GM18520 (cell line): ENCODE measurements around the gene TK2.
"Not testable (repeated sequence)": the region's sequence is repeated elsewhere in the genome, so short reads cannot be mapped to it uniquely, and the experiment has no call there.

Experiments
- ATAC-seq: cut with Tn5 transposase; IDR thresholded peaks from one replicate; pipeline ENCODE4 v1.9.1; 2021; ENCODE audit not compliant: unreplicated experiment

TK2 gene

DNA sequence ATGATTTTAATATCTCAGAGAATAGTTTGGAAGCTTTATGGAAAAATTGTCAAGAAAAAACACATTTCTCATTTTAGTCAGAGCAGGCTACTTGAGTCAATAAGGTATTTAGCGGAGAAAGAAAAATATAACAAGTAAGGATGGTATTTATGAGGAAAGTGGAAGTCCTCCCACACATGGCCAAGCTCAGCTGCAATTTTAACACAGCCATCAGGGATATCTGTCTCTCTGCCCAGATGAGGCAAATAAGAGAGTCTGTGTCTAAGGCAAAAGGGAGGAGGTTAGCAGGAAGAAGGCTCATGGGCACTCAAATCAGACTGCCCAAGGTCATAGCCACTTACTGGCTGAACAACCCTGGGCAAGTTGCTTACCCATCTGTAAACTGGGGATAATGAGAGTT lies 24.2 kb upstream of the TK2 start:
- no peak for ATAC-seq

DNA sequence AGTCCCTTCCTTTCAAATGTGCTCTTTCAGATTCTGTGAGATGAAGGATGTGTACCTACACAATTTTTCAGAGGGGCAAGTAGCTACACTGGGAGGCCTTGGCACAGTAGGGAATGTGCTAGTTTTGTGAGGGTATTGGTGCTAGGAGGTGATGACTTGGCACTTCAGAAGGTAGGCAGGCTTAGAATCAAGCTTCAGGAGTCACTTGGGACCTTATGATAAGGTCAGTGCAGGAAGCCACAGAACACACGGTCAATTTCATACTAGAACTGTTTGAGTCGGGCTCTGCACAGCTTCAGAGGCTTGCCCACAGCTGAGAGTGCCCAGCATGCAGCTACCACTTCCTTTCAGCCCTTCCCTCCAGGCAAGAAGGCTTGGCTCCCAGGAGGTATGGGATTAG lies 22.4 kb upstream of the TK2 start:
- no peak for ATAC-seq

DNA sequence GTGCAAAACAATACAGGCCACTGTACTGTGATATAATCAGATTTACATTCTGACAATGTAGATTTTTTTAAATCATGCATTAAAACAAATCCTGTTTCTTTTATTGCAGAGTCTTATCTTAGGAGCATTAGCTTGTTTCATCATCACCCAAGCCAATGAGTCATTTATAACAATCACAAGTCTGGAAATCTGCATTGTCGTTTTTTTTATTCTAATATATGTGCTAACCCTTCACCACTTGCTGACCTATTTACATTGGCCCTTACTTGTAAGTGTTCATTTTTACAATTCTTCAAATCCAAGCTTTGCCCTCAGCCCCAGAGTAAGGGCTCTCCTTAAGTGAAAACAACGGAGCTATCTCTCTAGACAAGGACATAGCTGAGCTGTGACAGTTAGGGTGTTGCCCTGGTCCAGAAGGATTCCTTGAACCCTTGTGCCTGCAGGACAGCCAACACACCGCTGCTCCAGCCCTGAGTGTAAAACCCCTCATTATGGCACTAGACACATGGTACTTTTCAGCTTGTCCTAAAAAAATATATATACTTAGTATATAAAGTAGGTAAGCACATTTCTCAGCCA lies 20.0 kb upstream of the TK2 start:
- ATAC-seq, result no peak

DNA sequence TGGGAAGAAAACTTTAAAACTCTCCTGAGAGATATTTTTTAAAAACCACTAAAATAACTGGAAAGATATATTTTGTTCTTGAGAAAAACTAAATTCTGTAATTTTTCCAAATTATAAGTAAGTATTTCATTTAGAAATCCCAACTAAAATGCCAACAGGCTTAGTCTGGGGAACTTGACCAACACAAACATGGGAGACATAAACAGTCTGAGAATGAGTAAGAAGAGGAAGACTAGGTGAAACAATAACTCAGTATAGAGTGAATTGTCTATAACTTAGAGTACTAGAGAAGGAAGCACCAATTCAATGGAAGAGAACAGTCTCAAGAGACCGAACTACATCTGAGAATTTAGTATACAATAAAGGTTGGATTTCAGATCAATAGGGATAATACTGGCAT lies 19.2 kb upstream of the TK2 start:
- ATAC-seq, result no peak

DNA sequence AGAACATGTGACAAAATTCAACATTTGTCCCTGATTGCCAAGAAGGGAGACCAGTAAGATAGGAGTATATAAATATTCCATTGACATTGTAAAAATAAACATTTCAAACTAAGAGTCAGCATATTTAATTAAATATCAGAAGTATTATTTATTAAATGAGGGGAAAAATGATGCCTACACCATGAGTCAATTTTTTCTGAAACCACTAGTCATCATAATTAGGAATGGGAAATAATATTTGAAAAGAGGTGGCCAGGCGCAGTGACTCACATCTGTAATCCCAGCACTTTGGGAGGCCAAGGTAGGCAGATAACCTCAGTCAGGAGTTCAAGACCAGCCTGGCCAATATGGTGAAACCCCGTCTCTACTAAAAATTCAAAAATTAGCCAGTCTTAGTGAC lies 18.4 kb upstream of the TK2 start:
- no peak for ATAC-seq

DNA sequence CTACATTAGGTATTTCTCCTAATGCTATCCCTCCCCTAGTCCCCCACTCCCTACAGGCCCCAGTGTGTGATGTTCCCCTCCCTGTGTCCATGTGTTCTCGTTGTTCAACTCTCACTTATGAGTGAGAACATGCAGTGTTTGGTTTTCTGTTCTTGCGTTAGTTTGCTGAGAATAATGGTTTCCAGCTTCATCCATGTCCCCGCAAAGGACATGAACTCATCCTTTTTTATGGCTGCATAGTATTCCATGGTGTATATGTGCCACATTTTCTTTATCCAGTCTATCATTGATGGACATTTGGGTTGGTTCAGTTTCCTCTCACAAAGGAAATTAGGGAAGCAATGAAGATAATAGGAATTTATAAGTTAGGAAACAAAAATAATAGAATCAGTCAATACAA lies 17.3 kb upstream of the TK2 start:
- ATAC-seq, result not testable (repeated sequence)

DNA sequence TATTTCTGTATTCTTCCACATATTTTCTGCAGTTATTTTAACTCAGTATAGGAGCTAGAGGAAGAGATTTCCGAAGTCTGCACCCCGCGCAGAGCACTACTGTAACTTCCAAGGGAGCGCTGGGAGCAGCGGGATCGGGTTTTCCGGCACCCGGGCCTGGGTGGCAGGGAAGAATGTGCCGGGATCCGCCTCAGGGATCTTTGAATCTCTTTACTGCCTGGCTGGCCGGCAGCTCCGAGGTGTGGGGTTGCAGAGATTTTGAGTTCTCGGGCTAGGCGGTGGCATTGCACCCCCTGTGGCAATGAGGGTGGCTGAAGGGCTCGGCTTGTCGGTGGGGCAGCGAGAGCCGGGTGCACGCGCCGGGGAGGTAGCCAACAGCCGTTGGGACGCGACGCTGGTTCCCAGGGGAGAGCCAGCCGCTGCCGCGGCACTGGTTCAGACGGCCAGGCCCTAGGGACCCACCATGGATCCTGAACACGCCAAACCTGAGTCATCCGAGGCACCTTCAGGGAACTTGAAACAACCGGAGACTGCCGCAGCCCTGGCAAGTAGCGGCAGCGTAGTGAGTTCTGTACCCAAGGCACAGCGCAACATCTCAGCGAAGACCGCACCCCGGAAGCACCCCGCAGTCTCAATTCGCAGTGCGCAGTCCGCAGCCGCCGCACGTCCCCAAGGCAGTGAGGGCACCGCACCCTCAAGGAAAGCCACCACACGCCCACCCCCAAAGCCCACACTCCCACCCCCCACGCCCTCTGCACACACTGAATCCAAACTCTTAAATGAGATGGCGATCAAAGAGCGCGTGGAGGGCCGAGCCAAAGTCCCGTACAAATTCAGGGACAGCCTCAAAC lies 16.4 kb upstream of the TK2 start, which contains the start of gene CMTM1:
Gene CMTM1, plus strand, starts transcription at position 389 of the 851 bp plus-strand sequence. Its CDS starts 75 bp downstream, at position 464.
- no peak for ATAC-seq

DNA sequence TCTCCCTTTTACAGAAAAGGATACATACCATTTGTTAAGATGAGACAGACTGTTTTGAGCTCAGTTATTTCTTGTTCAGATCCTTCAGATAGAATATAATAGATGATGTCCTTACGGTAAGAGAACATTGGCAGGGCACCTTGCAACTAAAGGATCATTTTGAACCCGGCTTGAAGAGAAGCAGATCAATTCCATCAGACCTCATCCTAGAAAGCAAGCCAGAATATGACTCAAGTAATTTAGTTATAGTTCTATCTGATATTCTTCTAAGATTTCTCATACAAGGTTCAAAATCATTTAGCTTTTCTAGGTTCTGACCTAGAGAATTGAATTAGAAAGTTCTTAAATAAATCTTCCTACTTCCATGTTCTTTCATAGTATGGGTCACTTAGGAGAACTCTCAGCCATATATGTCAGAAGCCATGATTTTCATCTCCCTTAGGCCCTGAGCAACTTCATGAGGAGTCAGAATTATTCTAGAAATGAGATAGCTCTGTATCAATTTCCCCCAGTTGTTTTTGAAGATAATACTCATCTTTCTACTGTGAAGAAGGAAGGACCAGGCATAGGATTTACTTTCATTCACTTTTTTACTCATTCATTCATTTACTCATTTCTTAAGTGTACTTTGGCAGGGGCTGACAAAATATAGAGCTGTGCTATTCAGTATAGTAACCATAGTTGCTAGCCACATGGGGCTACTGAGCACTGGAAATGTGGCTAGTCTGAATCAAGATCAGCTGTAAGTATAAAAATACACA lies 13.8 kb upstream of the TK2 start:
- no peak for ATAC-seq

DNA sequence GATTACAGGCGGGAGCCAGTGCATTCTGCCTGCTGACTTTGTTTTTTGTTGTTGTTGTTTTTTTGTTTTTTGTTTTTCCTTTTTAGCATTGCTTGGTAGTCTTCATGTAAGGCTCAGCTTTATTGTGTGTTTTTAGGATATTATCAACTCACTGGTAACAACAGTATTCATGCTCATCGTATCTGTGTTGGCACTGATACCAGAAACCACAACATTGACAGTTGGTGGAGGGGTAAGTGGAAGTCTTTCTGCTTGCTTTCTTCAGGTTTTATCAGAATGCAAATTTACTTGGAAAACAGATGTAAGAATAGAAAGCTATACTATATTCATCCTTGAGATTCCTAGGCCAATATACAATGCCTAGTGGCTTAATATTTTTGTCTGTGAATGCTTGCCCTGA lies 13.1 kb upstream of the TK2 start:
- no peak for ATAC-seq

DNA sequence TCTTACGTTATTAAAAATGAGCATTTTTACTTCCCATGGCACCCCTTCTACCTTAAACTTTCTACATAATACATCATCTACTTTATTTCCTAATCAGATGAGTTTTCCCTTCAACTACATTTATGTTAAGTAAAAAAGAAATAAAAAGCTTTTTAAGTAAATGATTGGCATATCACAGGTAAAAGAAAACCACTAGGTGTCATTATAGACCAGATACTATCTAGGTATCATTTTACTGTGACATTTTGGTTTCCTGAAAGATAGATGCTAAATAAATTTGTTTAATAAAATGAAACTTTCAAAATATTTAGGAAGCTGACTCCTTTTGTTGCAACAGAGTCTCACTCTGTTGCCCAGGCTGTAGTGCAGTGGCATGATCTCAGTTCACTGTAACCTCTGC lies 12.5 kb upstream of the TK2 start:
- ATAC-seq, result no peak

DNA sequence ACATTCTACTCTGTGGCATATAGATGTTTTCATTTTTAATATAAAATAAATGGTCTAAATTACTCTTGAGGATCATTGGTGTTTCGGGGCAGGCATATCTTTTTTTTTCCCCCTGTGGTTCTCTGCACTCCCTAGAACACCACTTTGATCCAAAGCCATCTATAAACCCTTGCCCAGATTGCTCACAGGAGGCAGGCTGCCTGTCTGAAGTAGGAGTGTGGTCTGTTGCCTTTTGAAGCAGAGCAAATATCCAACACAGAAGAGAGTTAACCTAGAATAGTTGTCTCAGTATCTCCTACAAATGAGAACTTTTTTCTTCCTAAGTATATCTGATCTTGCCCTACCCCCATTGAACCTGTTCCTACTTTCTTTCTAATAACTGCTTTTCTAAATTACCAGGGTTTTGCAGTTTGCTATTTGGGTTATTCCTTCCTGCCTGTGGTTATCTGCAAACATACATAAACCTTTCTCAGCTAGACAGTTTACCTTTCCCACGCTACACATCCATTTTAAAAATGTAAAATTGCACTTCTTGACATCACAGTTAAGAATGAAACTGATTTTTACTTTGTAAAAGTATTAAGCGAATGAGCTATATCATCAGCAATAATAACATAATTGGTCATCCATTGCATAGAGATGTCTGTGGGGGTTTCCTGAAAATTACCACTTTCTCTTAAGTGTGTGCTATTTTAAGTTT lies 11.6 kb upstream of the TK2 start:
- no peak for ATAC-seq

DNA sequence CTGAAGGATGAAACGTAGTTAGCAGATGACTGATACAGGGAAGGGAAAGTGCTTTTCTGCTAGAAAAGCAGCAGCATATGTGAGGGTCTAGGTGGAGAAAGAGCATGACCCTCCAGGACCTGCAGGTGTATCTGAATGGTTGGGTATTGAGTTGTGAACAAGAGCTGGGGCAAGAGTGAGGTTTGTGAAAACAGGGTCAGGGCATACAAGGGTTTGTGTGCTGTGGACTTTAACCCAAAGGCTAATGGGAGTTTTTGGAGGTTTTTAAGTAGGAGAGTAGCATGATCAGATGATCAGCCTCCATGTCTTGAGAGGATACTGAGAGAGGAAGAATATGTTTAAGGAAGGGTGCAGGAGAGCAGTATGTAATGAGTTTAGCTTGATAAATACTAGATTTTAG lies 10.2 kb upstream of the TK2 start:
- no peak for ATAC-seq

DNA sequence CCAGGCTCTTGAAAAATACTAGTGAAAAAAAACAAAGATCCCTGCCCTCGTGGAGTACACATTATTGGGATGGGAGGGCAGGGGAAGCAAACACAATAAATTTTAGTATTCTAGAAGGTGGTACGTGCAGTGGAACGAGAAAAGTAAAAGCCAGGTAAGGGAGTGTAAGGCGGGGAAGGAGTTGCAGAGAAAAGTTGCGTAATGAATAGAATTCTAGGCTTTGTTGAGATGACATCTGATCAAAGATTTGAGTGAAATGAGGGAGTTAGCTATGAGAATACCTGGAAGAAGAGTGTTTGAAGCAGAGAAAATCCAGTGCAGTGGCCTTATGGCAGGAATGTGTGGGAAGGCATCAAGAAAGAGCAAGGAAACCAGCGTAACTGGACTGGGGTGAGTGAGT lies 4.6 kb upstream of the TK2 start:
- no peak for ATAC-seq

DNA sequence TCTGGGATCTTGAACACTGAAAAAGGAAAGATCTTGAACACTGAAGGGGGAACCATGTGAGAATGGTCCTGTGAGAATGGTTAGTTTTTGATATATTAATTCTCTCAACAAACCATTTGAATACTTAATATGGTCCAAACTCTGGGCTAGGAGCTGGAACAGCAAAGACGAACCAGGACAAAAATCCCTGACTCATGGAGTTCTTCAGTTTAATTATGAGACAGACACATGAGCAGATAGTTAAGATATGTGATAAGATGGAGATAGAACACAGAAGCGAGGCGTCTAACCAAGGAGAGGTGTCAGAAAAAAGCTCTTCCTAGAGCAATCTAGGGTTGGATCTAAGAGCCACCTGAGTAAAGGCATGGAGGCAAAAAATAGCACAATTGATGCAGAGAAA lies 4.1 kb upstream of the TK2 start:
- no peak for ATAC-seq

DNA sequence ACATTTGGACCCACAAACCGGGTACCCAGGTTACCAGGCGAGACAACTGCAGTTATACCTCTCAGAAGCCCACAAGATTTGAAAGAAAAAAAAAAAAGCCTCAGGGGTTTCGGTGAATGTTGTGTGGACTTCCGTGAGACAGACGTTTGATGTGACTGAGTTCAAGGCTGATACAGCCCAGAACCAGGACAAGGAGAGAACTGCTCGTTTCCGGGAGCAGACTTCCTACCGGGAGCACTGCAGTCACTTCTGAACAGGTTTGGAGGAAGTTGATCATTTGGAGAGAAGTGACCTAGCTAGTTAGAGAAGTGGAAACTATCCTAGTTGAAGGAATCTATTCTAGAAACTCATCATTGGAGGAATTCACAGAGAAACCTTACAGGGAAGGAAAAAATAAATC lies 3.3 kb upstream of the TK2 start:
- no peak for ATAC-seq

DNA sequence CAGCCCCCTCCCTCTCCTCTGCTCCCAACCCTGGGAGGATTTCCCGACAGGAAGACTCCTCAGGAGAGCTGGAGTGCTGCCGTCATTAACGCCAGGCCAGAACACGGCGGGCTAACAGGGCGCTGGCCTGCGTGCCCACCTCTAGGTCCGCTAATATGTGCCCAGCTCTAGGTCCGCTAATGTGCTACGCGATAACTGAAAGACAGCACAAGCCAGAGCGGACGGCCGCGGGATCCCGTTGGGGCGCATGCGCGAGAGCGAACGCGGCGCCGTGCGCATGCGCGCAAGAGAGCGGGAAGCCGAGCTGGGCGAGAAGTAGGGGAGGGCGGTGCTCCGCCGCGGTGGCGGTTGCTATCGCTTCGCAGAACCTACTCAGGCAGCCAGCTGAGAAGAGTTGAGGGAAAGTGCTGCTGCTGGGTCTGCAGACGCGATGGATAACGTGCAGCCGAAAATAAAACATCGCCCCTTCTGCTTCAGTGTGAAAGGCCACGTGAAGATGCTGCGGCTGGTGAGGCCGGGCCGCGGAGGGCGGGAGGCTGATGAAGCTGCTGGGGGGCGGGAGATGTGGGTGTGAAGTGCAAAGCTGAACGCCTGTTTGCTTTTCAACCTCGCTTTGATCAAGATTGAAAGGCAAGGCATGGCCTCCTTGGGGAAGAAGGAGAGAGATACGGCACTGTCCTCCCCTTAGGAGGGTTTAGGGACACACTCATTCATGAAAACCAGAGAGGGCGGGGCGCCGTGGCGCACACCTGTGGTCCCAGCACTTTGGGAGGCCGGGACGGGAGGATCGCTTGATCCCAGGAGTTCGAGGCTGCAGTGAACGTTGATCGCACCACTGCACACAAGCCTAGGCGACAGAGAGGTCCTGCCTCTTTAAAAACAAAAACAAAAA lies 2.6 kb upstream of the TK2 start, which contains the start of gene CKLF:
Gene CKLF, plus strand, starts transcription at position 291 of the 892 bp plus-strand sequence. Its CDS starts 140 bp downstream, at position 431.
- ATAC-seq, result peak; percentile 76

DNA sequence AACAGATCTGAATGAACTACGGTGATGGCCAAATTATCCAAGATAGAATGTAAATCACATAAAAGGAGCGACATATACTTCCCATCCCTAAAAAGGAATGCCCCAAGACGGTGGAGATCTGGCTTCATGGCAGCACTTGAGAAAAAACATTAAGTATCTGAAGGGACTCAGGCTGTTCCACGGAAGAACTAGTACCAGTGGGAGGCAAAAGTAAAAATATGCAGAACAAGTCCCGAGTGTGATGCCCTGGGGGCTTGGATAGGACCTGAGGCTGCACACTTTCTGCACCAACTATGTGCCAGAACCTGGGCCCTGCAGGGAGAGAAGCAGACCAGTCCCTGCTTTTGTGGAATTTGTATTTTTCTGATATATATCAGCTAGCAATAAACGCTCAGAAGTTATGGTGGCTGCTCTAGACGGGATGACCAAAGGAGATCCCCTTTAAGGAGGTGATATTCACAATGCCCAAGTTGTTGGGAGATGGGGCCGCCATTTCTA lies 1.9 kb upstream of the TK2 start:
- ATAC-seq, result no peak

DNA sequence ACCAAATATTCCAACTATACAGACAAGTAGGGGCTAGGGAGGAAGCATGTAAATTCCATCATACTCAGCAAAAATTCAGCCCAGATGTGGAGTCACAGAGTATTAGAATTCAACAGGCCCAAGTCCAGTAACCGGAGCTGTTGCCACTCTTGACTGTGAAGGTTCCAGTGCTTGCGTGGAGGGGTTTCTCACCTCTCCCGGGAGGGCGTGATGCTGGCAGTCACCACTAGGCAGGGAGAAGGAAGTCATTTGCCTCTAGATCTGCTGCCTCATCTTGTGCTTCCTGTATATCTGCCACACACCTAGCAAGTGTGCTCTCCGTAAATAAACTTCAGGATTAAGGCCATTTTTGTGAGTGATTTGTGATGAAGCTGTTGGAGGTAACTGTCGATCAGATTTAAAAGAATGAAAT lies 1.4 kb upstream of the TK2 start:
- ATAC-seq, result no peak

DNA sequence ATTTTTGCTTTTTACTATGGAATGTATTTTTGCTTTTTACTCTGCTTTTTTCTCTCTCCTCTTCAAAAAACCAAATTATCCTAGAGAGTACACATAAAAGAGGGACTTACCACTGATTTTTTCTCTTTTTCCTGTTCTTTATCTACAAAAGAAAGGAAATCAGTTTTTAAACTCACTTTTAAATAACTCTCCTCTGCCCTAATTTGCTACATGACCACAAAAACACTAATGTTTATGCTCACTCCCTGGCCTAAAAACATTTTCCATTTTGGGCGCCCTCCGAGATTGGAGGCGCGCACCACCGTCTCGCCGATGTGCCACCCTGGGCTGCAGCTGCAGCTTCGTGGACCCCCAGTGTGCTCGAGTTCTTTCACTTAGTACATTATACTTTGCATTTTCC lies 1.1 kb downstream of the TK2 start:
- no peak for ATAC-seq

DNA sequence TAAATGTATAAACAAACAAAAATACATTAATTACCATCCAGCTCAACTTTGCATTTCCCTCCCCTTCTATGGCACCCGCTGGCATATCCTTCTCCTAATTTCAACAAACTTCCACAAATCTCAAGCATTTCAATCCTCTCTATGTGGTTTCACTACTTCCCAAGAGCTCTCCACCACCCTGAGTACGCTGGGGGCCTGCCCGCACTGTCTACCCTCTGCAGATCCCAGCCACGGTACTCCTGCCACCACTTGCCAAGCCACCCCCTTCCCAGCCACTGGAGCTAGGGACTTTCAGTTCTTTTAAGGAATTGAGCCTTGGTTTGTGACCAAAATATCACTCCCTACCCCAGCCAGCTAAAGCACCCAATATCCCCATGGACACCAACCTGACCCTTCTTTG lies 1.9 kb downstream of the TK2 start:
- no peak for ATAC-seq
